Upper lobe of left lung (tissue), 6 donors: Measurements from ENCODE around the gene KCNJ1. TPM values are rescaled to one million over a fixed set of nuclear protein-coding genes. Genes with fewer than 3 reads are reported as not detected.

Experiments
- ATAC-seq, 2 donors: fragments of 200-7000 bp; cut with Tn5 transposase; one replicate each; pipeline ENCODE4 v1.9.1; 2022; ENCODE audit warnings: mild to moderate bottlenecking in 2 of 2, moderate library complexity in 2 of 2; ENCODE audit not compliant: low FRiP score in 2 of 2
- DNase-seq, 2 donors: peaks; one replicate each; pipeline ENCODE4 v3.0.0-alpha.2; 2019 to 2020
- H3K27ac ChIP-seq, 4 donors: fragments of 200-600 bp; sonication (generic); one replicate each; pipeline ENCODE4 v1.5.1; 2016 to 2019
- H3K27me3 ChIP-seq, 4 donors: fragments of 200-600 bp; sonication (generic); one replicate each; pipeline ENCODE4 v1.5.1; 2017 to 2019
- H3K36me3 ChIP-seq, 4 donors: fragments of 200-600 bp; sonication (generic); one replicate each; pipeline ENCODE4 v1.5.1; 2016 to 2019
- H3K4me1 ChIP-seq, 4 donors: fragments of 200-600 bp; sonication (generic); one replicate each; pipeline ENCODE4 v1.5.1; 2018 to 2019
- H3K4me3 ChIP-seq, 4 donors: fragments of 200-600 bp; sonication (generic); one replicate each; pipeline ENCODE4 v1.5.1; 2017 to 2019; ENCODE audit warnings: mild to moderate bottlenecking in 2 of 4, moderate library complexity in 1 of 4
- H3K9me3 ChIP-seq, 4 donors: fragments of 200-600 bp; sonication (generic); one replicate each; pipeline ENCODE4 v1.5.1; 2018 to 2019
- CTCF ChIP-seq, 6 experiments: fragments of 450-650 bp in 4 of 6; fragments of 200-600 bp in 2 of 6; sonication (generic) in 2 of 6; IDR thresholded peaks; one replicate each; pipeline ENCODE4 v1.5.1; 2016 to 2019; ENCODE audit warnings: antibody characterized with exemption in 6 of 6
- EP300 ChIP-seq, 4 donors: sonication (generic); formaldehyde crosslinking; IDR thresholded peaks; one replicate each; pipeline ENCODE4 v1.5.1; 2017; ENCODE audit warnings: antibody characterized with exemption in 4 of 4, control low read depth in 2 of 4
- POLR2A ChIP-seq, 4 donors: fragments of 450-650 bp; IDR thresholded peaks; one replicate each; pipeline ENCODE4 v1.5.1; 2016 to 2017; ENCODE audit warnings: antibody characterized with exemption in 4 of 4, mild to moderate bottlenecking in 2 of 4
- POLR2AphosphoS5 ChIP-seq, 2 donors: sonication (generic); formaldehyde crosslinking; IDR thresholded peaks; one replicate each; pipeline ENCODE4 v1.5.1; 2017; ENCODE audit warnings: antibody characterized with exemption in 2 of 2
- WGBS, 2 donors: methylation state at CpG; one replicate each; pipeline ENCODE4 v1.1.5; 2017 to 2018; 5-methylcytosine and 5-hydroxymethylcytosine counted together
- total RNA-seq, 6 donors: library from RNA; depleted of rRNA in 4 of 6; stranded (reverse); fragments of >200 nt in 4 of 6; gene quantifications; one replicate each; pipeline versions ENCODE4 v1.1.0 to v1.2.1, GENCODE V29; 2016 to 2021
- donor health status: DM: no; HTN: no; CAD: no; lungs with moderate emphysema.
- donor health status: DM: no; HTN: yes; CAD: no; lungs with severe emphysema.

KCNJ1 gene
- total RNA-seq, 6 donors from 2014 or later: 0.15 to 0.59 (median 0.20) TPM; not detected in 3

GRCh38 chr11:128893578-128894285 is 26.6 kb upstream of the KCNJ1 start:
- H3K36me3 ChIP-seq: no peaks in the 10 kb centered on the region
- WGBS, 2 donors: 53 to 74% methylated on average over 9 of the region's 9 CpGs
- H3K4me3 ChIP-seq: no peak overlapping the region
- H3K4me1 ChIP-seq: peaks cover 15 to 54% (median 43%) of the 10 kb centered on the region in 4 donors
- peak overlapping the region in 3 of 4 donors; percentile 55 to 66 (median 58) for H3K27ac ChIP-seq
- no peak for ATAC-seq
- TF ChIP-seq POLR2AphosphoS5 (IDR thresholded peaks at IDR 0.05) (no peak), CTCF (IDR thresholded peaks at IDR 0.05) (no peak), POLR2A (IDR thresholded peaks at IDR 0.05) (no peak), EP300 (IDR thresholded peaks at IDR 0.05) (no peak)
- H3K9me3 ChIP-seq: no peaks in the 10 kb centered on the region
- DNase-seq: peak in 1 of 2 donors; percentile 46
- peaks cover 0 to 11% (median 4%) of the 10 kb centered on the region in 4 donors for H3K27me3 ChIP-seq

DNA sequence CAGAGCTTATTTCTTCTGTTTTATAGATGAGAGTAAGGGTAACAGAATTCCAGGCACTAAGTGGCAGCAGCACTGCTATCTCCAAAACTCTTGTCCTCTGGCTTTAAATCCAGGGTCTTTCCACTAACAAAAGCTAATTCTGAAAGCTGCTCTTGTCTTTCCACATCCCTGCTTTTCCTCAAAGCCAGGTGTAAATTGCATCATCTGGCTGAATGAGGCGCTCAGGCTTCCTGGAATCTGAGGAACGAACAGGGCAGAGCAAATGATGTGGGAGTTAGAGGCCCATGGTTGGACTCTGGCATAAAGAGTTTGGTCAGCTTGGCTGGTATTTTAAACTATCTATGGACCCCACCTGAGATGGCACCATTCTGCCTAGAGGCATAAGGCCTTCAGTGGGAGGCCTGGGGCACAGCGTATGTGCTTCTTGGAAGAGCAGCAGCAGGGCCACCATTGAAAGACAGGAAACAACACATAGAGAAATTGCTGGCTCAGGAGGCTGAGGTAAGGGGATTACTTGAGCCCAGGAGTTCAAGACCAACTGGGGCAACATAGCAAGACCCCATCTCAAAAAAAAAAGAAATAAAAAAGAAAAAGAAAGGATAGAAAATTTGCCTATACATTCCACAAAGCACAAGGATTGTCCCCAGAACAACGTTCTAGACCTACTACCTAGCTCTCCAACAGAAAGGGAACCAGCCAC is 25.9 kb upstream of the KCNJ1 start:
- Histone ChIP-seq H3K4me3 (no peak overlapping the region), H3K4me1 (peaks cover 15 to 54% (median 43%) of the 10 kb centered on the region in 4 donors), H3K9me3 (no peaks in the 10 kb centered on the region), H3K36me3 (no peaks in the 10 kb centered on the region), H3K27ac (peak overlapping the region in 3 of 4 donors; percentile 55 to 73 (median 58)), H3K27me3 (peaks cover 0 to 11% (median 4%) of the 10 kb centered on the region in 4 donors)
- TF ChIP-seq POLR2AphosphoS5 (IDR thresholded peaks at IDR 0.05) (no peak), EP300 (IDR thresholded peaks at IDR 0.05) (peak in 1 of 4 donors; percentile 8)
- DNase-seq (peak in 1 of 2 donors; percentile 63), ATAC-seq (no peak)
- 63 to 71% methylated on average over 4 of the region's 4 CpGs for WGBS, 2 donors

- DNase-seq (peak in 1 of 2 donors; percentile 63), ATAC-seq (peak in 1 of 2 donors; percentile 12)
- Histone ChIP-seq H3K27me3 (peaks cover 0 to 11% (median 4%) of the 10 kb centered on the region in 4 donors), H3K4me1 (peaks cover 15 to 54% (median 43%) of the 10 kb centered on the region in 4 donors), H3K27ac (peak overlapping the region in 3 of 4 donors; percentile 58 to 73 (median 58)), H3K4me3 (peak overlapping the region in 3 of 4 donors; percentile 56 to 66 (median 58)), H3K9me3 (no peaks in the 10 kb centered on the region), H3K36me3 (no peaks in the 10 kb centered on the region)
- TF ChIP-seq CTCF (IDR thresholded peaks at IDR 0.05) (no peak), EP300 (IDR thresholded peaks at IDR 0.05) (no peak), POLR2AphosphoS5 (IDR thresholded peaks at IDR 0.05) (peak in 1 of 2 donors; percentile 27)
- 24 to 39% methylated on average over 5 to 6 of the region's 6 CpGs for WGBS, 2 donors
Observed at GRCh38 chr11:128891913-128892398, 24.9 kb upstream of the KCNJ1 start.

DNA sequence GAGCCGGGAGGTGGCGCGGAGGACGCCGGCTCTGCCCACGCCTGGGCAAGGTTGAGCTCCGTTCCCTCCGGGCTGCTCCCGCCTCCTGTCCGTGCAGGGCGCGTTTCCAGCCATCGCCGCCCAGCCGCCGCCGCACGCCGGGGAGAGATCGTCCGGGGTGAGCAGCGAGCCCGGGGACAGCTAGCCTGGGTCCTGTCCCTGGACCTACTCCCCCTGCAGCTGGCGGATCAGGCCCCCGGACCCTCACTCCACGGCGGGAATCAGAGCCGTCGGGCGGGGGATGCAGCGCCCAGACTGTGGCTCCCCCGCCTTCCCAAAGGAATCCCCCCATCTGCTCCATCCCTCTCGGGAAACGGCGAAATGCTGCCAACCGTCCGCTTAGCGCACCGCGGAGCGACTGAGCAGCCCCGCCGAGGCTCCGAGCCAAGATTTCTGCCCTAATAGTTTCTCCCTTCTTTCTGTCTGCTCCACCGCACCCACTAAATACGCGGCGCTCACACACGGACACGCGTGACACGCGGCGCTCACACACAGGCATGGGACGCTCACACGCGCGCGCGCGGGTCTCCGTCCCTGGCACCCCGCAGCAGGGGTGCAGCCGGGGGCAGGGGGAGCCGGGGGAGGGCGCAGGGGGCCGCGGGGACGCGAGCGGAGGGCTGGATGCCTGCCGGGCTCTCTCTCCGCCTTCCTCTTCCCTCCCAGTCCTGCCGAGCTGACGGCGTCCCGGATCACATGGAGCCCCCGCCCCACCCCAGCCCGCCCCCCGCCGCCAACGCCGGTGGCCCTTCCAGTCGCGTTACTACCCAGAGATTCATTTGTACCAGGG is 23.7 kb upstream of the KCNJ1 start, which contains the start of gene KCNJ5:
Gene KCNJ5, plus strand, starts transcription at position 814 of the 826 bp plus-strand sequence. CDS start 19,918 bp downstream, outside the sequence.
- Histone ChIP-seq H3K4me1 (peaks cover 15 to 52% (median 42%) of the 10 kb centered on the region in 4 donors), H3K36me3 (no peaks in the 10 kb centered on the region), H3K27me3 (peaks cover 0 to 11% (median 4%) of the 10 kb centered on the region in 4 donors), H3K4me3 (peak within 1 kb of the TSS; percentile 47 to 66 (median 57)), H3K27ac (peak within 1 kb of the TSS in 3 of 4 donors; percentile 58 to 73 (median 58)), H3K9me3 (no peaks in the 10 kb centered on the region)
- TF ChIP-seq EP300 (IDR thresholded peaks at IDR 0.05) (no peak), CTCF (IDR thresholded peaks at IDR 0.05) (peak in 1 of 6 experiments; percentile 10)
- WGBS, 2 donors: 0 to 9% methylated on average over 22 to 70 of the region's 85 CpGs
- DNase-seq: peak in 1 of 2 donors; percentile 90
- peak in 1 of 2 donors; percentile 72 for ATAC-seq
